LHCN-M2 (cell line): ENCODE data around the gene DPP6. TPM values are rescaled to one million over a fixed set of nuclear protein-coding genes. Genes with fewer than 3 reads are reported as not detected.
"Not testable (repeated sequence)": the region's sequence is repeated elsewhere in the genome, so short reads cannot be mapped to it uniquely, and the experiment has no call there.

Experiments
- DNase-seq: peaks from one replicate; pipeline ENCODE4 v3.0.0-alpha.2; 2012; ENCODE audit warnings: low read depth
- polyA plus RNA-seq: library from polyadenylated mRNA; unstranded; fragments of >200 nt; gene quantifications from one replicate; pipeline ENCODE4 v1.2.1, GENCODE V29; 2012; ENCODE audit warnings: missing spikeins
- total RNA-seq: library from RNA; depleted of rRNA; stranded (reverse); fragments of >200 nt; gene quantifications from 2 replicates; pipeline ENCODE4 v1.2.3, GENCODE V29; 2014; rRNA removed

Gene DPP6
- total RNA-seq = not detected in 2 replicates
- not detected for polyA plus RNA-seq

DNA sequence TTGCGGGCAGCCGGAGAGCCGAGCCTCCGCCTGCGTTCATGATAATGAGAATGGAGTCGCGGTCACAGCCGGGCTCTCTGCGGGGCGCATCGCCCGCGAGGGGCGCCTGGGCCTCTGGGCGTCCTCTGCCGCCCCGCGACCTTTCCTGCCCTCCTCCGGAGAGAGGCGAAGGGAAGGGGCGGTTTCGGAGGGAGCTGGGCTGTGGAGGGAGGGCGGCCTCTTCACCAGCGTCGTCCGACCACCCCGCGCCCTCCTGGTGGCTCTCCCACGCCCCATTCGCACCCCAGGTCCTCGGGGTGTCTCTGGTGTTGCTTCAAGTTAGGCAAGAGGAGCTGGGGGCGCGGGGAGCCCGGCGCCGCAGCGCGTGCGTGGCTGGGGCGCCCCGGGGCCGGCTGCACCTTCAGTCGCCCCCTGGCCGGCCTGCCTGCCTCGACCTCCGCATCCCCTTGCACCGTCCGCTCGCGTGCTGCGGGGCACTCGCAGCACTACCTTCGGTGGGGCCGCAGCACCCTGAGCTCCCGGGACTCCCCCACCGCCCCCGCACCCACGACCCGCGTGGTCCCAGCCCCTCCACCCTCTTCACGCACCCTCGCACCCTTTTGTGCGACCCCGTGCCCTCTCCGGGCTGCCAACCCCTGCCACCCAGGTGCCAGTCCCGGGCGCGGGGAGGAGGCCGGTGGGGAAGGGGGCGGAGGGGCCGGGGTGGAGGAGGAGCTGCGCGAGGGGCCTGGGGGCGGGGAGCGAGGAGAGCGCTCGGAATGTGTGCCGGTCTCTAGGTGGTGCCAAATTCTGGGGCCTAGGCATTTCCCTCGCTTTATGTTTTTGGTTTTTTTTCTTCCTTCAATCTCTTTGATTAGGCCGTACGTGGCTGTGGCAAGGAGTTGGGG is at the start of gene DPP6:
Gene DPP6 (plus strand): TSS at position 756 of the 887 bp plus-strand sequence.
- DNase-seq = not testable (repeated sequence)

DNA sequence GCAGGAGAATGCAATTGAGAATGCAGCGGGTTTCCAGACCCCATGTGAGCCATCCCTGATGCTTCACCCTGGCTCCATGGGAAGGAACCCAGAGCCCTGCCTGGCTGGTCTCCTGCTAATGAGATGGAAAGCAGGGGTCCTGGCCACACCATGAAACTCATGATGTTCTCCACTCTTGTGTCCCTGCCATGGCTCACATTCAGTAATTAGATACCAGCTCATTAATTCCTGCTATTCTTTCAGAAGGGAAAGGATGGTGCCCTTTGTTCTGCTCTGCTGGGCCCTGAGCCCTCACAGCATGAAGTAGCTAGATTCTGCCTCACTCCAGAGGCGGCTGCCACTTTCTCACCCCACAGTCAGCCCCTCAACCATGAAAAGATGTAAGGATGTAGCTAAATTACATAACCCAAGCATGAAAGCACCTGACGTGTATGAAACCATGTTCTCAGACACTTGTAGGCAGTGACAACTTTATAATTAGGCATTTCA is 42.7 kb upstream of the DPP6 start:
- DNase-seq = not testable (repeated sequence)

DNA sequence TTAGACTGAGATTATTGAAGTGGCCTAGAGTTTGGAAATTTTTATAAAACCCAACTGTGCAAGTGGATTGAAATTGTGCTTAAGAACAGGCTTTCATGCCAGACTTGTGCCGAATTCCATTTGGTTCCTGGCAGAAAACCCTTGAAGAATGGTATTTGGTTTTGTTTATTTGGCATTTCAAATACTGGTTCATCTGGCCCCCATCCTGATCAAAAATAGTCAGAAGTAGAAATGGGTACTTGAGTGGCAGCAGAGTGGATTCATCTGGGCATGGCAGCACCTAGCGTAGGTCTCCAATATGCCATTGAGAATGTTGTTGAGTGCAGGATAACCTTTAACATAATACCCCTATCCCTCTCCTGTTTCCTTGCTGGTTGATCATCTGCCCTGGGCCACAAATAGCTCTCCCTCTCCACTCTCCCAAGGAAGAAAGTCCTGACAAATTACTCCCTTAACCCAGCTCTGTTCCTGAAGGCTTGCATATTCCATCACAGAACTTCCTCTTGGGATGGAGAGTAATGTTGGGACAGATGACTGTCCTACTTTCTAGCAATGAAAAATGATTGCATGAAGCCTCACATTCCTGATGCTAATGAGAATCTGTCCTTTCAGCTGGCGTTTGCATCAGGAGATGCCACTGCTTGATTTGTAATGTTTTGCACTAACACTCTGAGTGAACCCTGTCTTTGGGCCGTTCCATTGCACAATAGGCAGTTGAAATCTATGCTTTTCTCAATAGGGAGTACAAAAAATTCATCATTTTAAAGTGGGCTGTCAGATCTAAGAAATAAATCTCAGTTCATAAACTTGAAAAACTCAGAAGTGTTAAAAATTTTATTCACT is 41.3 kb upstream of the DPP6 start:
- DNase-seq = not testable (repeated sequence)

DNA sequence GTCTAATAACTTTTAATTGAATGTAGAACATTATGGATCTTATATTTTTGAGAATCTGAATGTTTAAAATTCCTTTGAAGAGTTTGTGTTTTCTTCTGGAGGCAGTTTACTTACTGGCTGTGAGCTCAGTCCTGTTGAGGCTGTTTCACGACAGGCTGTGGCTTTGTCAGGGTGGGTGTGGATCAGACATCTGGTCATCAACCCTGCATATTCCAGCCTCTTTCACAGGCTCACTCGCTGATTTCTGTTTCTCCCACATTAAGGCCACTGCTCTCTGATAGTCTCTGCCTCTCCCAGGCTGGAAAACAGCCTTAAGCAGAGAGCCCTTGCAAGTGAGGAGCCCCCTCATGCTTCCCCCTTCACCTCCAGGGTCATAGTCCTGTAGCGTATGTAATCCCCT is 39.4 kb upstream of the DPP6 start:
- DNase-seq = not testable (repeated sequence)

DNA sequence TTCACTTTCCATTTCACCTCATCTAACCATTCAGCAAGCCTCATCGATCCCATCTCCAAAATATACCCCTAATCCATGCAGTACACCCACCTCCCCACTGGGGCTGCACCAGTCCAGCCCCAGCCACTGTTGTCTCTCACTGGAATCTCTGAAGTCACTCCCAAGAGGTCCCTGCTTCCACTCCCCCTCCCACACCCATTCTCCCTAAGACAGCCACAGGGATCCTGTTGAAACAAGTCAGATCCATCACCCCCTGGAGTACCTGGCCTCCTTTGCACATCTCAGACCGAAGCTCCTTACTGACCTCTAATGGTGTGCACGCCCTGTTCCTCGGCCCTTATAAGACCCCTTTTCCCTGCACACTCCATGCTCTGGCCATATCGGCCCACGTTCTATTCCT is 36.6 kb upstream of the DPP6 start:
- DNase-seq = not testable (repeated sequence)

DNA sequence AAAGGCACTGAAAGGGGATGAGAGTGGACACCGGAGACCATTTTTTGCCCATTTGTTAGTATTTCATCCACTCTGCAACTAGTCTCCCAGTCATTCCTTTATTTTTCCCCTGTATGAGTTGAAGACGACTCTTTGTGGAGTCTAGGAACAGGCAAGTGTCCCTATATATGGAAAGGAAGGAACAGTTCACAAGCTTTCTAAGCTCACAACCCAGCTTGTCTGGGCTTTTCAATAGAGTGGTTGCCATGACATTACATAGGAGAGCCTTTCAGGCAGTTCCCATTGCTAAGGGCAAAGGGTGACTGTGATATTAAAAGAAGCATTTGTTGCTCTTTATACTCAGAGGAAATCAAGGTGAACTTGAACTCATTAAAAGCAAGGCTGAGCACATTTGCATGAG is 33.8 kb upstream of the DPP6 start:
- not testable (repeated sequence) for DNase-seq

DNA sequence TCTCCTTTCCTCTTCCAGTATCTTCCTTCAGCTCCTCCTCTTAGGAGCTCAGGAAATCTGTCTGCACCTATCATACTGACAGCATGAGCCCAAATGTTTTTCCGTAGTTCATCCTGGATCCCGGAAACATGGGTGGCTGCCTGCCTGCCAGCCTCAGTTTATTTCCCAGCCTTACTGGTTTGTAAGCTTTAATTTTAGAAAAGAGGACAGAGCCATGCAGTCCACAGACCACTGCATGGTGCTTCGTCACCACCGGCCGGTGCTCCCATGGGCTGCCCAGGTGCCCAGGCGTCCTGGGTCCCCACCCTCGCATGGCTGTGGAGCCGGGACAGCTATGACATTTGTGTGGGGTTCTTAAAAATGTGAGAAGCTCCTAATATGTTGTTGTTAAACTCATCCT is 24.4 kb upstream of the DPP6 start:
- not testable (repeated sequence) for DNase-seq

DNA sequence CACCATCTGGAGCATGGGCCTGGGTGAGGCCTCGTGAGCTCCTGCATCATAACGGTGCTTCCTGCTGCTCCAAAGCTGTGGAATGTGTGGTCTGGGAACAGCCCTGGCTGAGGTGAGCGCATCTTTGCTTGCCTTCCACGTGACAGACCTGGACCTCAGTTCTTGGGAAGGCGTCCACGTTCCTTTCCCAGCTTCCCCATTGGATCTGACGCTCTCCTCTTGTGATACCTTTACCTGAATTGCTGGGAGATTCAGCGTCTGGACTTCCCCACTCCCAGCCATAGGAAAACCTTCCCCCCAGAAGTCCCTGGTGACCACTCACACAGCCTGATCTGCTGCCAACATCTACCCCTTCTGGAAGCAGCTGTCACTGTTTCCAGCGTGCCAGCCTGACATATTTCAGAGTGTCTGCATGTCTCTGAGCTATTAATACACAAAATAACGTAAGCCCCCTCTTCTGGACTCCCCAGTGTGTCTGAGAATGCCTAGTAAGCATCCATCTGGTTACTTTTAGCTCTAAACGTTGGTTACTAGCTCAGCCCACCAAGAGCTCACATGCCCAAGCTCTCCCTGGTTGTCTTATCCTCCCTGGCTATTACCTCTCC is 21.6 kb upstream of the DPP6 start:
- not testable (repeated sequence) for DNase-seq

DNA sequence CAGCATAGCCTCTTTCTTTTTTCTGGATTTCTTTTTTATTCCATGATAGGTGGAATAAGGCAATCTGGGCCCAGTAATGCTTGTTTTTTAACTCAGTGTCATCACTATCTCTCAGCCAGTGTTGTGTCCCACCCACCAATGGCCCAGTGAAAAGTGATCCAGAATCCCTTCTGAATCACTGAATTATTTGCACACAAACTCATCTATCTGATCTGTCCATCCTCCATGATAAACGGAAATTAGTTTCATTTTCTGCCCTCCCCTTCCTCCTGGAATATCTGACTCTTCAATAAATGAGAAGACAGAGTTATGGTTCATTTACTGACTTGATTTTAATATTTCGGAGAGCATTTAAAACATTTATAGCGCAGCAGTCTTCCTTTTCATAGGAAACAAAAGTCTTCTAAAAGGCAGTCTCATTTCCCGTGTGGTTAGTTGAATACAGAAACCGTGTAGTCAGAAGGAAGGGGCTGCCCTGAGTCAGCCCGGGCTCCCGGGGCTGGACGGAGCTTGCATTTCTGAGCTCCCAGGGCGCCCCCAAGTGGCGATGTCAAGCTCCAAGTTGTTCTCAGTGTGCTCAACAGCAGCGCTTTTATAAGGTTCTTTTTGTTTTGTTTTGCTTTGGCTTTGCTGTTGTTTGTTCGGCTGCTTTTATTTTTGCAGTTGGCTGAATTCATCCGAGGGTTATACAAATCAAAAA is 12.6 kb upstream of the DPP6 start:
- not testable (repeated sequence) for DNase-seq

DNA sequence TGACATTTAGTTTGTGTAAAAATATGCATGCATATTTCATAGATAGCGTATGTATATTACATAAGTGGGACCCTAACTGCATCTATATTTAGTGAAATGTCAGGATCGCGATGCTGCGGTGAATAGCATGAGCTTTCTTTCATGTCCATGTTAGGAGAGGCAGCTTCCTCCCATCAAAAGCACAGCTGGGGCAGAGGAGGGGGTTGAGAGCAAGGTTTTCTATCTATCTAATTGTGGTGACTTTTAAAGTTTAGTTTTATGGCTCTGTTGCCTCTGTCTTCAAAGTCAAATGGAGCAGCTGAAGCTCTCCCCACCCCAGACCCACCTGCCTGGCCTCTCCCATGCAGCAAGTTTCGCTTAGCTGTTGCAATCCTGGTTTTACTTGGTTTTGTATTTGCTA is 1.8 kb upstream of the DPP6 start:
- not testable (repeated sequence) for DNase-seq

DNA sequence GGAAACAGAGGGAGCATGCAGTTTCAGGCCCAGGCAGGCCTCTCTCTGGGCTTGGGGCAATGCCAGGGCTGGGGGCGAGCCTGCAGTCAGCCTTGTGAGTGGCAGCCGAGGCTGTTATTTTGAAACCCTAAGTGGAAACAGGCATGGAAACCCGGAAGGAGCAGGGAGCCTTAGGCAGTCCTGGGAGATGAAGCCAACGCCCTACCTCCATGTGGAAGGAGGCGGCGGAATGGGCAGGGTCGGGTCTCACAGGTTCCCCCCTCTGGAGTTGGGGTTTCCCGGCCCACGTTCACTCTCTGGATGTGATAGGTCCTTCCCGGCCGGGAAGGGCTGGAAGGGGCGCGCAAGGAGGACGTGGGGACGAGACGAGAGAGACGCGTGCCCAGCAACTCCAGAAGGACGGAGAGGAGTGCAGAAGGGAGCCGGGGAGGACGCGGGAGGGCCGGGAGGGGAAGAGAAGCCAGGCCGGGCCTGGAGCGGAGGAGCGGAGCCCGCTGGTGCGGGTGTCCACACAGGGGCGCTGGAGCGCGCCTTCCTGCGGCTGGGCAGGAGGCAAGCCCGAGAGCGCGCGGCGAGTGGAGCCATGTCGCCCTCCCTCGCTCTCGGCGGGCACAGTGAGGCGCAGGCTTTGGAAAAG is 1.1 kb upstream of the DPP6 start:
- not testable (repeated sequence) for DNase-seq

DNA sequence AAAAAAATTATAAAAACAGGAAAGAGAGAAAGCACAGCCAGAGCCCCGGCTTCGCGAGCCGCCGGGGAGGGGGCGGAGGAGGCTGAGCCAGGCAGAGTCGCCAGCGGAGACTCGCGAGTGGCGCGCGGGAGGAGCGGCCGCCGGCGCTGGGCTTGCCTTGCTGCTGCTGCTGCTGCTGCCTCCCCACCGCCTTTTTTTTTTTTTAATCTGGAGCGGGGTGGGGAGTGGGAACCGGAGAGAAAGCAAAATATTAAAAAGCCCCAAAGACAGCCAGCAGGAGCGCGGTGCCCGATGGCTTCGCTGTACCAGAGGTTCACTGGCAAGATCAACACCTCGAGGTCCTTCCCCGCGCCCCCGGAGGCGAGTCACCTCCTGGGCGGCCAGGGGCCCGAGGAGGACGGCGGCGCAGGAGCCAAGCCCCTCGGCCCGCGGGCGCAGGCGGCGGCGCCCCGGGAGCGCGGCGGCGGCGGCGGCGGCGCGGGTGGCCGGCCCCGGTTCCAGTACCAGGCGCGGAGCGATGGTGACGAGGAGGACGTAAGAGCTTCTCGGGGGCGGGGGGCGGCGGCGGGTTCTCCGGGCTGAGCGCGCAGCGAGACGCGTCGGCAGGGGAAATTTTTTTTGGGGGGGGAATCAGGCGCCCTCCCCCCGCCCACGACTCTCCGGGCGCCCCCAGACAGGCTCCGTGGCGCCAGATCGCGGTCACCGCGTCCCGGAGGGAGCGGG is 493 bp downstream of the DPP6 start:
- DNase-seq = not testable (repeated sequence)

DNA sequence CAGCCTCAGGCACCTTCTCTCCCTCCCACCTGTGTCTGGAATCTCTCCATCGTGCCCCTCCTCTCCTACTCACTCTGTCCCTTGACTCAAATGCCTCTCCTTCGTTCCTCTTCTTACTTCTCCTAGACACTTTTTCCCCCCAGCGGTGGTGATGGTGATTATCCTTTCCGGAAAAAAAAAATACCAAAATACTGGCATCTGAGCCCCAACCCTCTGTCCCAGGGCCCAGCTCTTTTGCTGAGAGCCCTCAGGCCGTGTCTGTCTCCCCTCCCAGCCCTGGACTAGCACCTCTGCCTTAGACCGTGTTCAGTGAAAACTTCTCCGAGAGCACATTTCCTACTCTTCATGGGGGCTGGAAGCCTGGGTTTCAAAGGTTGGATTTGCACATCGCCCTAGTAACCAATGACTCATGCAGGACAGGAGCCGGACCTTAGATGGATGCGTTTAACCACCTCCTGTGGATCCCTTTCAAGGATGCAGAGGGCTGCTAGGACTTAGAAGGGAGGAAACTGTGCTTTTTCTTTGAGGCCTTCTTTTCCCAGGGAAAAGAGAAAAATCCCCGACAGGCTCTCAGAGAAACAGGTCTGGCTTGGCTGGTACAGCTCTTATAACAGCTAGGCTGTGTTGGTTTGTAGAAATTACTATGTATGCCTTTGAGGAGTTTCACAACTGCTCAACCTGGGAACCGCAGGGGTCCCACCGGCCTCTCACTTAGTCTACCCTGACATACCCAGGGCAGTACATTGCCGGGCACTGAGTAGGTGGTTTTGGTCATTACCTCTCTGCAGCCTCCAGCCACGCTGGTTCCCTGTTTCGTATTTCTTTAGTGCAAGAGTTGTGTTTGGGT is 1.5 kb downstream of the DPP6 start:
- not testable (repeated sequence) for DNase-seq

DNA sequence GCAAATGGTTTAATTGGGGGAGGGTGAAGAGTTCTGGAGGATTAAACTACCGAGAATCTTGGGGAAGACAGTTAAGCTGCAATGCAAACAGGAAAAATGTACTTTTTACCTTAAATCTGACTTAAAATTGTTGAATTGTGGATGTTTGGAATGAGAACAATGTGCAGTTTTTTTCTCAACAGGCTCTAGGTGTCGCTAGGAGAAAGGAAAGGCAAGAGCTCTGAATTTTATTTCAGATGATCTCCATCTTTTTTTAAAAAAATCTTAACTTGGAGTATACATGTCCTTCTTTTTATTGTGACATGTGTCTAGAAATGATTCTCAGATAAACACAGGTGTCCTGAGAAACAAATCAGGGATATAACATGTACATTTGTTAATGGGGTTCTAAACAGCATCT is 2.5 kb downstream of the DPP6 start:
- not testable (repeated sequence) for DNase-seq

DNA sequence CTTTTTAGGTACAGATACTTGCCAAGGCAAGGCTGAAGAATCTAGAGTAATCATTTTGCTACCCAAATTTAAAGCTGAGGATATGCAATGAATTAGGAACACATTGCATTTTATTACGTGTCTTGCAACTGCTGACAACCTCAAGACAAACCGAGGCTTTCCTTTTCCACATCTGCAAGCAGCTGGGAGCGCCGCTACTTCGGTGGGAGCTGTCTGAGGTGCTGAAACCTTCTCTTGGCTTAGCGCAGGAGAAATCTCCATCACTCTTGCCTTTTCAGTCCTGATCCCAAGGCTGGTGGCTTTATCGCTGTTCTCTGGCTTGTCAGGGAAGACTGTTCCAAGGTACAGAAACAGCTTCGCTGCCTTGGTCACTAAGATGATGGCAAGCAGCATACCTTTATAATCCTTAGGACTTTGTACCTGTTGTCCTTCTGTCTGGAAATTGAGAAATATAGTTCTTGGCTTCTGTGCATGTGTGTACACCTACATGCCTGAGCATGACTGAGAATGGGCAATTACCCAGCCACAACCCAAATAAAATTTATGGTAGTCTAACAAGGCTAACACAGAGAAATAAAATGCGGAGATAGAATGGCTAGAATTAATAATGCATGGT is 3.4 kb downstream of the DPP6 start:
- DNase-seq = peak; percentile 5

DNA sequence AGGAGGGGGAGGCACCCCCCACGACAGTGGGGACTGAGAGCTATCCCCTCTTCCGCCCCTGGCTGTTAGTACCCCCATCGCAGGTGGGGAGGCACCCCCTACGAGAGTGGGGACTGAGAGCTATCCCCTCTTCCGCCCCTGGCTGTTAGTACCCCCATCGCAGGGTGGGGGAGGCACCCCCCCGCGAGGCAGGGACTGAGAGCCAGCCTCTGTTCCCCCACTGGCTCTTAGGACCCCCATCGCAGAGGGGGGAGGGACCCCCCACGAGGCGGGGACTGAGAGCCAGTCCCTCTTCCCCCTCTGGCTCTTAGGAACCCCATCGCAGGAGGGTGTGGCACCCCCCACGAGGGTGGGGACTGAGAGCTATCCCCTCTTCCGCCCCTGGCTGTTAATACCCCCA is 6.6 kb downstream of the DPP6 start:
- DNase-seq = not testable (repeated sequence)

DNA sequence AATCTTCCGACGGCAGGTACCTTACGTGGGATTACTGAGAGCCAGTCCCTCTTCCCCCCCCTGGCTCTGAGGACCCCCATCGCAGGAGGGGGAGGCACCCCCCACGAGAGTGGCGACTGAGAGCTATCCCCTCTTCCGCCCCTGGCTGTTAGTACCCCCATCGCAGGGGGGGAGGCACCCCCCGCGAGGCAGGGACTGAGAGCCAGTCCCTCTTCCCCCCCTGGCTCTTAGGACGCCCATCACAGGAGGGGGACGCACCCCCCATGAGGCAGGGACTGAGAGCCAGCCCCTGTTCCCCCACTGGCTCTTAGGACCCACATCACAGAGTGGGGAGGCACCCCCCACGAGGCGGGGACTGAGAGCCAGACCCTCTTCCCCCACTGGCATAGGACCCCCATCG is 8.4 kb downstream of the DPP6 start:
- not testable (repeated sequence) for DNase-seq

DNA sequence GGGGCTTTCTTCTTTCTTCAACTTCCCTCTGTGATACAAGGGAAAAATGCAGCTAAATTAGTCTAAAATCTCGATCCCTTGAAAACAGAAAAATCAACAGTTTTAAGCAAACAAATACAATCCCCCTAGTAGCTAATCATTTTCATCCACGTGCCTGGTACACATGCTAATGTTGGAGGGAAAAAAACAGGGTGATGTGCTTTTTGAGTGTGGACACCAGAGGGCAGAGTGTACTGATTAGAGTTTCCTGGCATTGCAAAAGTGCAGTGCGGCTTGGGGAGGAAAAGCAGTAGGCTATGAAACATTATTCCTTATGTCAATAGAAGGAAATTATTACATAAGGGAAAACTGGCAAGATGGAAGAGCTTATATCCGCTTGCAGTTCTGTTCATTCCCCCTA is 19.6 kb downstream of the DPP6 start:
- not testable (repeated sequence) for DNase-seq
